SK-N-SH treated with all-trans-retinoic acid at 6 μM for 48 hours (cell line): ENCODE results near the gene COA5.

Experiments used
- CREB5 ChIP-seq: fragments of 250-450 bp; sonication (Bioruptor Pico); IDR thresholded peaks from 2 replicates; pipeline ENCODE4 v1.5.1; 2020; ENCODE audit warnings: low read depth, mild to moderate bottlenecking, moderate library complexity
- CSRNP3 ChIP-seq: fragments of 250-450 bp; sonication (Bioruptor Pico); IDR thresholded peaks from 2 replicates; pipeline ENCODE4 v1.5.1; 2021; ENCODE audit warnings: mild to moderate bottlenecking, moderate library complexity
- ESRRG ChIP-seq: fragments of 250-450 bp; sonication (Bioruptor Pico); IDR thresholded peaks from 2 replicates; pipeline ENCODE4 v1.6.1; 2021; ENCODE audit warnings: mild to moderate bottlenecking
- OSR1 ChIP-seq: fragments of 250-450 bp; sonication (Bioruptor Pico); IDR thresholded peaks from 2 replicates; pipeline ENCODE4 v1.8.0; 2022; ENCODE audit warnings: moderate library complexity, mild to moderate bottlenecking, inconsistent platforms
- PATZ1 ChIP-seq: fragments of 250-450 bp; sonication (Bioruptor Pico); IDR thresholded peaks from 2 replicates; pipeline ENCODE4 v1.8.0; 2020; ENCODE audit warnings: mild to moderate bottlenecking, moderate library complexity, borderline replicate concordance
- PPARA ChIP-seq: fragments of 250-450 bp; sonication (Bioruptor Pico); IDR thresholded peaks from 2 replicates; pipeline ENCODE4 v1.5.0; 2020; ENCODE audit warnings: mild to moderate bottlenecking, borderline replicate concordance
- SNAI2 ChIP-seq: fragments of 250-450 bp; sonication (Bioruptor Pico); IDR thresholded peaks from 2 replicates; pipeline ENCODE4 v1.5.0; 2020; ENCODE audit warnings: mild to moderate bottlenecking, moderate library complexity
- TOX ChIP-seq: fragments of 250-450 bp; sonication (Bioruptor Pico); IDR thresholded peaks from 2 replicates; pipeline ENCODE4 v1.8.0; 2021; ENCODE audit warnings: mild to moderate bottlenecking, moderate library complexity, borderline replicate concordance
- TSHZ2 ChIP-seq: fragments of 250-450 bp; sonication (Bioruptor Pico); IDR thresholded peaks from 2 replicates; pipeline ENCODE4 v1.5.0; 2020; ENCODE audit warnings: mild to moderate bottlenecking, moderate library complexity
- ZC3H10 ChIP-seq: fragments of 250-450 bp; sonication (Bioruptor Pico); IDR thresholded peaks from 2 replicates; pipeline ENCODE4 v1.5.1; 2021; ENCODE audit warnings: mild to moderate bottlenecking, moderate library complexity
- ZFP30 ChIP-seq: fragments of 450-650 bp; formaldehyde crosslinking; IDR thresholded peaks from 2 replicates; pipeline ENCODE4 v1.5.0; 2022; ENCODE audit warnings: mild to moderate bottlenecking, moderate library complexity
- ZNF70 ChIP-seq: fragments of 450-650 bp; formaldehyde crosslinking; IDR thresholded peaks from 2 replicates; pipeline ENCODE4 v1.5.0; 2020; ENCODE audit warnings: mild to moderate bottlenecking, moderate library complexity

- no peak for TF ChIP-seq ESRRG (CRISPR knock-in tag)
- no peak for TF ChIP-seq ZC3H10 (CRISPR knock-in tag)
- TF ChIP-seq ZFP30 = no peak
- no peak for TF ChIP-seq CSRNP3 (CRISPR knock-in tag)
- no peak for TF ChIP-seq ZNF70
- TF ChIP-seq PATZ1 (CRISPR knock-in tag) = no peak
- no peak for TF ChIP-seq CREB5 (CRISPR knock-in tag)
- no peak for TF ChIP-seq PPARA (CRISPR knock-in tag)
- TF ChIP-seq SNAI2 (CRISPR knock-in tag) = no peak
- no peak for TF ChIP-seq OSR1 (CRISPR knock-in tag)
- no peak for TF ChIP-seq TSHZ2
- TF ChIP-seq TOX = no peak
Observed at GRCh38 chr2:98607104-98607503, 1.2 kb downstream of the COA5 start.
